Astrocyte (in vitro differentiated cells and primary cell): Measurements from ENCODE around the gene SLC43A2.

Experiments
- EZH2 ChIP-seq: IDR thresholded peaks from 2 replicates; pipeline ENCODE4 v1.6.1; 2012; ENCODE audit warnings: mild to moderate bottlenecking, low read length, inconsistent platforms; ENCODE audit not compliant: insufficient read depth
- TF ChIP-seq, protein P1 (sequence below): IDR thresholded peaks from 2 replicates; pipeline ENCODE4 v1.5.1; 2011; ENCODE audit warnings: low read depth, mild to moderate bottlenecking, inconsistent platforms, low read length, moderate library complexity; ENCODE audit not compliant: insufficient read depth

DNA sequence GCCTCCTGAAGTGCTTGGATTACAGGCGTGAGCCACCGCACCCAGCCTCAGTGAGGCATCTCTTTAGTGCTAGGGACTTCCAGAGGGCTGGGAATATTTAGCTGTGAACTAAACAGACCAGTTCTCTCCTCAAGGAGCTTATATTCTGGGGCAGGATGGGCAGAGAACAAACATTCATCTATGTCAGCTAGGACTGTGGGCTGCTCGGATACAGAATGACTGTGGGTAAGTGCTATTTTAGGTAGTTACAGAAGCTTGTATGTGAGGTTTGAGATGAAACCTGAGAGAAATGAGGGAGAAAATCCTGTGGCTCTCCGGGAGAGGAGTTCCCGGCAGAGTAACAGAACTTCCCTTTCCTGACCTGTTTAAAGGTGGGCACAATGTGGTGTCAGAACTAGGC is 106.0 kb downstream of the SLC43A2 start:
- TF ChIP-seq, protein P1, sequence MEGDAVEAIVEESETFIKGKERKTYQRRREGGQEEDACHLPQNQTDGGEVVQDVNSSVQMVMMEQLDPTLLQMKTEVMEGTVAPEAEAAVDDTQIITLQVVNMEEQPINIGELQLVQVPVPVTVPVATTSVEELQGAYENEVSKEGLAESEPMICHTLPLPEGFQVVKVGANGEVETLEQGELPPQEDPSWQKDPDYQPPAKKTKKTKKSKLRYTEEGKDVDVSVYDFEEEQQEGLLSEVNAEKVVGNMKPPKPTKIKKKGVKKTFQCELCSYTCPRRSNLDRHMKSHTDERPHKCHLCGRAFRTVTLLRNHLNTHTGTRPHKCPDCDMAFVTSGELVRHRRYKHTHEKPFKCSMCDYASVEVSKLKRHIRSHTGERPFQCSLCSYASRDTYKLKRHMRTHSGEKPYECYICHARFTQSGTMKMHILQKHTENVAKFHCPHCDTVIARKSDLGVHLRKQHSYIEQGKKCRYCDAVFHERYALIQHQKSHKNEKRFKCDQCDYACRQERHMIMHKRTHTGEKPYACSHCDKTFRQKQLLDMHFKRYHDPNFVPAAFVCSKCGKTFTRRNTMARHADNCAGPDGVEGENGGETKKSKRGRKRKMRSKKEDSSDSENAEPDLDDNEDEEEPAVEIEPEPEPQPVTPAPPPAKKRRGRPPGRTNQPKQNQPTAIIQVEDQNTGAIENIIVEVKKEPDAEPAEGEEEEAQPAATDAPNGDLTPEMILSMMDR, result no peak
- TF ChIP-seq EZH2, result no peak
